HL-60 (cell line): ENCODE data around the gene FMNL2.

ENCODE experiments used
- CTCF ChIP-seq: IDR thresholded peaks from one replicate; pipeline ENCODE4 v1.5.1; 2011; ENCODE audit warnings: low read length, control low read depth, inconsistent platforms; ENCODE audit not compliant: insufficient read depth
- GABPA ChIP-seq: IDR thresholded peaks from 2 replicates; pipeline ENCODE4 v1.6.1; 2012; ENCODE audit warnings: low read depth
- POLR2AphosphoS5 ChIP-seq: IDR thresholded peaks from 2 replicates; pipeline ENCODE4 v1.6.1; 2012; ENCODE audit warnings: low read depth
- REST ChIP-seq: IDR thresholded peaks from 2 replicates; pipeline ENCODE4 v1.6.1; 2012; ENCODE audit warnings: low read depth; ENCODE audit not compliant: insufficient replicate concordance
- SPI1 ChIP-seq: IDR thresholded peaks from 2 replicates; pipeline ENCODE4 v1.6.1; 2012; ENCODE audit warnings: low read depth, mild to moderate bottlenecking, borderline replicate concordance

- TF ChIP-seq REST (no peak), POLR2AphosphoS5 (no peak), CTCF (no peak), GABPA (no peak), SPI1 (no peak)
Measured at GRCh38 chr2:152419944-152420343, 85.0 kb downstream of the FMNL2 start.
